Esophagus squamous epithelium (tissue), 4 donors: Measurements from ENCODE around the gene LDLRAP1.

Experiments used
- POLR2A ChIP-seq, 4 donors: fragments of 450-650 bp; IDR thresholded peaks; one replicate each; pipeline ENCODE4 v1.6.1; 2017; ENCODE audit warnings: antibody characterized with exemption in 4 of 4, mild to moderate bottlenecking in 4 of 4, moderate library complexity in 3 of 4
- TF ChIP-seq, protein P1 (sequence below), 6 experiments: fragments of 450-650 bp in 4 of 6; fragments of 200-600 bp in 2 of 6; sonication (generic) in 2 of 6; IDR thresholded peaks; one replicate each; pipeline ENCODE4 v1.5.1; 2016 to 2019; ENCODE audit warnings: antibody characterized with exemption in 6 of 6, mild to moderate bottlenecking in 4 of 6, moderate library complexity in 4 of 6

GRCh38 chr1:25572107-25572506 is 28.7 kb downstream of the LDLRAP1 start:
- TF ChIP-seq, protein P1, sequence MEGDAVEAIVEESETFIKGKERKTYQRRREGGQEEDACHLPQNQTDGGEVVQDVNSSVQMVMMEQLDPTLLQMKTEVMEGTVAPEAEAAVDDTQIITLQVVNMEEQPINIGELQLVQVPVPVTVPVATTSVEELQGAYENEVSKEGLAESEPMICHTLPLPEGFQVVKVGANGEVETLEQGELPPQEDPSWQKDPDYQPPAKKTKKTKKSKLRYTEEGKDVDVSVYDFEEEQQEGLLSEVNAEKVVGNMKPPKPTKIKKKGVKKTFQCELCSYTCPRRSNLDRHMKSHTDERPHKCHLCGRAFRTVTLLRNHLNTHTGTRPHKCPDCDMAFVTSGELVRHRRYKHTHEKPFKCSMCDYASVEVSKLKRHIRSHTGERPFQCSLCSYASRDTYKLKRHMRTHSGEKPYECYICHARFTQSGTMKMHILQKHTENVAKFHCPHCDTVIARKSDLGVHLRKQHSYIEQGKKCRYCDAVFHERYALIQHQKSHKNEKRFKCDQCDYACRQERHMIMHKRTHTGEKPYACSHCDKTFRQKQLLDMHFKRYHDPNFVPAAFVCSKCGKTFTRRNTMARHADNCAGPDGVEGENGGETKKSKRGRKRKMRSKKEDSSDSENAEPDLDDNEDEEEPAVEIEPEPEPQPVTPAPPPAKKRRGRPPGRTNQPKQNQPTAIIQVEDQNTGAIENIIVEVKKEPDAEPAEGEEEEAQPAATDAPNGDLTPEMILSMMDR (IDR thresholded peaks at IDR 0.05) = no peak
- no peak for TF ChIP-seq POLR2A (IDR thresholded peaks at IDR 0.05)
